Stimulated activated naive CD4-positive, alpha-beta T cell (primary cell): ENCODE results near the gene CRIP1.

Experiments used
- DNase-seq, 6 experiments: peaks; one replicate each; lab custom pipeline; 2025; lab: John Stamatoyannopoulos, UW

CRIP1 gene

DNA sequence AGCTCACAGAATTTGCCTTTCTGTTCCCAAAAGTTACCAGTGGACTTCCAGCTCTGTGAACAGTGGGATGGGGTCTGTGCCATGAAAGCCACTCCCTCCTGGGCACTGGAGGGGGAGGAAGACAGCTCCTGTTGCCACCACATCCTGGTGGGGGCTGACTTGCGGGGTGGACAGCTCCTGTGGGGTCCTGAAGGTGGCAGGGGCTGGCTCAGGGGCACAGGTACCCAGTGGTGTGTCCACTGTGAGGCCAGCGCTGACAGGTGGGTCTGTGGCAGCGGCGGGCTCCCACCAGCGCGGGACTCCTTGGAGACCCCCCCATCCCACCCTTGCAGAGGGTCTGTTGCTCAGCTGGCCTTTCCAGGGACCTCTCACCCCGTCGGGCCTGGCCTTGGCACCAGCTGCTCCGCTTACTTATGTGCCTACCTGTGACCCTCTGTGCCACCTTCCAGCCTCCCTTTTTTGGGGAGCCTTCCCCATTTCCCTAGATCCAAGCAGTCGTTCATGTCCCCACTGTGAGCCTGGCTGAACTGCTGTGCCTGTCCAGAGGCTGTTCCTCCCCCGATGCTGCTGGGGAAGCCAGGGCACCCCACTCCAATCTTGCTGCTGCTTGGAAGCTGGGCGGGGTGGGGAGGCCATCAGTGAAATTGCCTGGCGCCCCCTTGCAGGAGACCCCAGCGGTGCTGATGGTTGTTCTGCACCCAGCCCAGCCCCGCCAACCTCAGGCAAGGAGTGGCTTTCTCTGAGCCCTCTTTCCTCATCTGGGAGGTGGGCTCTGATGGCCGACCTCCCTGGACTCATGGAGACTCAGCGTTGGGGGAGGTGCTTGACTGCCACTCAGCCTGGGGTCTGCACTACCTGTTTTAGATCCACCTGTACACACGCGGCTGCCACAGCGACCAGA, 6.5 kb downstream of the CRIP1 start:
- DNase-seq, result no peak

DNA sequence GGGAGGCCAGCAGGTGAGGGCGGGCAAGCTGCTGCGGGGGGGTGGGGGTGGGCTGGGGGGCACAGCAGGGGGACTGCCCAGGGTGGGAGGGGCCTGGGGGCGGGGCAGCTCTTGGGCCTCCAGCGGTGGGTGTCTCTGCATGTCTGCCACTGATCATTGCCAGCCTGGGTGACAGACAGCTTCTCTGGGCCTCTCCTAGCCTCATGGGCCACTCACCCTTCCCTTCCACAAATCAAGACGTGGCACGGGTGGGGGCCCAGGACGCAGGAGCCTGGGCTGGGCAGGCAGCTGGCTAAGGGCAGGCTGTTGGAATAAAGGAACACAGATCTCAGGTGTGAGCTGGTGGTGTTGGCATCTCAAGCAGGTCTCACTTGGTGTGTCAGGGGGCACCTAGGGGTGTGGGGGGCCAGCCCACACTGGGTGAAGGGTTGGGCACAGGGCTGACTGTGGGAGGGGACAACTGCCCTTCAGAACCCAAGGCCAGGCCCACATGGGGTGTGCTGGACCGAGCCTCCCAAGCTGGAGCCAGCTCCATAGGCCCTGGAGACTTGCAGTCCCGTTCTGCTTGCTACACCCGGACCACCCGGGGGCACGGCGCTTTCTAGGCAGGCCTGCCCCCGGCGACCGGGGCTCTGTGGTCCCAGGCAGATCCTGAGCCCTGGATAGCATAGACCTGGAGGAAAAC, 7.4 kb downstream of the CRIP1 start:
- DNase-seq, result no peak

DNA sequence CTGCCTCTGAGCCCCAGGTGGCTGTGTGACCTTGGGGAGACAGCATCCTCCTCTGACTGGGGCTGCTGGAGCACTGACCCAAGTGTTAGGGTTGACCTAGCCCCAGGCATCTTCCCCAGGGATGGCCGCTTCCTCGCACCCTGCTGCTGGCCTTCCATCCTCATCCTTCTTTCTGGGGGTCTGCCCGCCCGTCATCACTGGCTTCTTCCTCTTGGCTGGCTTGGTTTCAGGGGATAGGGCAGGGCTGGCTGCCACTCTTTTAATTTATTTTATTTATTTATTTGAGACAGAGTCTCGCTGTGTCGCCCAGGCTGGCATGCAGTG, 7.9 kb downstream of the CRIP1 start:
- DNase-seq, result no peak

DNA sequence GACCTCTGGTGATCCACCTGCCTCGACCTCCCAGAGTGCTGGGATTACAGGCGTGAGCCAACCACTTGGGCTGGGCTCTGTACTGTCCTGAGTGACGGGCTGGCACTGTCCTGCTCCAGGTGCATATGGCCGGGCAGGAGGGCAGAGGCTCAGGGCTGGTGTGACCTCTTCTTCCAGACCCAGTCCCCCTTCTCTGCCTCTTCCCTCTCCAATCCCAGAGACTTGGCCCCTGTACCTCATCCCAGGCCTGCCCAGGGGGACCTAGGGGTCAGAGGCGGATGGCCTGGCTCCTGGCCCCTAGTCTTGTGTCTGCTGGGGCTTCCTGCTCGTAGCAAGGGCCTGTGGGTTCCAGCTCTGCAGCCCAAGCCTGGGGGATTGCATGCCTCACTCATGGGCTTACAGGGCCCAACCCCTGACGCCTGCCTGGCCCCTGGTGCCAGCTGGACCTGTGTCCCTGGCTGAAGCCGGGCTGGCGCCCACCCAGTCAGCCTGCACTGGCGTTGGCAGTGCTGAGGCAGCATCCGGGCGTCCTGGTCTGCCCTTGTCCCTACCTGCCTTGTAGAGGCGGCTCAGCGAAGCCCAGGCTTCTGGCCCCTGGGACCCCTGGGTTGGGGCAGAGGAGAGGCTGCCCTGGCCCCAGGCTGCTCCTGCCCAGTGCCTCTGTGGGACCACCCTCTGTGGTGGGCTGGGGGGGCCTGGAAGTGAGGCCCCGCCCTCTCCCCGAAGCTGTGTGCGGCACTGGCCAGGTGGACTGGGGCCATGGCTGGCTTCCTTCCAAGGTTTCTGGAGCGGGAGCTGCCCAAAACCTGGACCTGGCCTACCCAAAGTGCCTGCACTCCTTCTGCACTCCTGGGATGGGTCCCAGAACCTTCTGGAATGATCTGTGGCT, 8.7 kb downstream of the CRIP1 start:
- DNase-seq, result no peak

DNA sequence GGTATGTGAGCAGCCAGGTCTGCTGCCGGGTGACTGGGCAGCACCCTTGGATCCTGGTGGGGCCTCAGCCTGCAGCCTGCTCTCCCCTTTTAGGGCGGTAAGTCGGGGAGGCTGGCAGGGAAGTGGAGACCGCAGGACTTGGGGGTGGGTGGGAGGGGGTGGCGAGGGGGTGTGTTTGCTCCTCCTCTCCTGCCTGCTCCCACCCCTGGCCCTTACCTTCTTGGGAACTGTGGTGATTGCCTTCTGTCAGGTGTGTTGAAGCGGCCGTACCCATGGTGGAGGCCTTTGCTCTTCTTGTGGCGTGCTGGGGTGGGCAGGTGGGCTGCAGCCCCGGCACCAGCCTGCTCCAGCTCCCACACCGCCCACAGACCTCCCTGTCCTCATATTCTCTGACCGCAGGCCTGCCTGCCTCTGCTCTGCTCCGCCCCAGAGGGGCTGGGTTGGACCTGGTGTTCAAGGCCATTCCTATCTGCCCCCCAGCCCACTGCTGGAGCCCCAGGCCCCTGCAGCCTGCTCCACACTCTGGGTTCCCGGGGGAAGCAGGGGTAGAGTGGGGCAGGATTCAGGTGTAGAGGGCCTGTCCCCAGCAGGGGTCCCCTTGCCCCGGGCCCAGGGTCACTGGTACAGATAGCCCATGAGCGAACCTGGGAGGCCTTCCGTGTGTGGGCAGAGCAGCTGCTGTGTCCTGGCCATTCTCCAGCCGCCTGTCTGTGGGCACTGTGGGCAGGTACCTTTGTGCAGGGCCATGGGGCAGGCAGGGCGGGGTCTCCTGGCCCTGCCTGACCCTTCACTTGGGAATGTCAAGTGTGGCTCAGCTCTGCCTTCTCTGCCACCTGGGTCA, 9.5 kb downstream of the CRIP1 start:
- DNase-seq, result no peak

DNA sequence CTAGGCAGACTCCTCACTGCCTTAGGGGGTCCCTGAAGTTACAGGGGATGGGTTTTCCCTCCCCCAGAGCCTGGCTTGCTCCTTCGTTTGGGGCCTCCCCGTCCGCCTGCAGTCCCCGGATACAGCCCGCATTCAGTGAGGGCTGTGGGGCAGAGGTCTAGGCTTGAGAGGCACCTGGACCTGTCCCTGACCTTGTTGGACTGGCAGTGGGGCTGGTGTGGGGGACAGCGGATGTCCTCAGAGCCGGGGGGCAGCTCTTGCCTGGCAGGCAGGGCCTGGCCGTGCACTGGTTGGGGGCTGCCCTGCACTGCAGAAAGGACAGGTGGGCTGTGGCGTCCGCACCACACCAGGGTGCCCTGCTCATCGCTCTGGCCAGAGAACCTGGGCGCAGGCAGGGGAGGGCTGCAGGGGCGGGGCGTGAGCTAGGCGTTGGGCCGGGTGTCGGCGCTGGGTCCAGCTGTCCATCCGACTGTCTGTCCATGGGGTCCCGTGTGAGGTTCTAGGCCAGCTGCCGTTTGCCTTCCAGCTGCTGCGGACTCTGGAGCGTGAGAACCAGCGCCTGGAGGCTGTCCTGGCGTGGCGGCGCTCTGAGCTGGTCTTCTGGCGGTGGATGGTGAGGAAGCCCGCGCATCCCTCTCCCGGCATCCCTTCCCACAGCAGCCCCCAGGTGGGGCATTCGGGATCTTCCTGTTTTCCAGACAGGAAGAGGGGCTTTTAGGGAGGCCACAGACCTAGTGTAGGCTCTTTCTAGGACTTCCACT, 10.3 kb downstream of the CRIP1 start:
- DNase-seq, result no peak

DNA sequence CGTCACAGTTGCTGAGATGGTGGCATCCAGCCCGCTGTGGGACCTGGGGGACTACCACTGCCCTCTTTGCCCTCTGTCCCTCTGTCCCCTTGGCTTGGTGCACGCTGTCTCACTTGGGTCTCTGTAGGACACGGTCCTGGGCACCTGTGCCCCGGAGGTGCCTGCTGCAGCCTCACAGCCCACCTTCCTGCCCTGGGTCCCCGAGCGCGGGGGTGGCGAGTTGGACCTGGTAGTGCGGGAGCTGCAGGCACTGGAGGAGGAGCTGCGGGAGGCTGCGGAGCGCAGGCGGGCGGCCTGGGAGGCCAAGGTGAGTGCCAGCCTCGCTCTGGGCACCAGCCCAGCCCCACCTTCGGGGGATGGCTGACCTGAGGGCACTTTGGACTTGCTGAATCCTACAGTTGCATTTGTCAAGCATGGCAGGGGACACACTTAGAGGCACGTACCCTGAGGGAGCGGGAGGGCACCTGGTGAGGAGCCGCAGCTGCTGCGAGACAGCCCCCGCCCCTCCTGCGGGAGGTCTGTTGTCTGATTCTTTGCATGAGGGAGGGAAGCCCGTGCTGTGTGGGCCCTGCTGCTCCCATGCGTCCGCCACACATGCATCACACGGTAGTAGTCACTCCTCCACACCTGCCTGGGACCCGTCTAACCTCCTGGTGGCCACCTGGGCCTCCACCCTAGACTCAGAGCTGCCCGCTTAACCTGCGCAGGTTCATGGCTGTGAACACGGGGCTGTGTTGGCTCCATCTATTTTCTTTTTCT, 11.2 kb downstream of the CRIP1 start:
- DNase-seq, result no peak

DNA sequence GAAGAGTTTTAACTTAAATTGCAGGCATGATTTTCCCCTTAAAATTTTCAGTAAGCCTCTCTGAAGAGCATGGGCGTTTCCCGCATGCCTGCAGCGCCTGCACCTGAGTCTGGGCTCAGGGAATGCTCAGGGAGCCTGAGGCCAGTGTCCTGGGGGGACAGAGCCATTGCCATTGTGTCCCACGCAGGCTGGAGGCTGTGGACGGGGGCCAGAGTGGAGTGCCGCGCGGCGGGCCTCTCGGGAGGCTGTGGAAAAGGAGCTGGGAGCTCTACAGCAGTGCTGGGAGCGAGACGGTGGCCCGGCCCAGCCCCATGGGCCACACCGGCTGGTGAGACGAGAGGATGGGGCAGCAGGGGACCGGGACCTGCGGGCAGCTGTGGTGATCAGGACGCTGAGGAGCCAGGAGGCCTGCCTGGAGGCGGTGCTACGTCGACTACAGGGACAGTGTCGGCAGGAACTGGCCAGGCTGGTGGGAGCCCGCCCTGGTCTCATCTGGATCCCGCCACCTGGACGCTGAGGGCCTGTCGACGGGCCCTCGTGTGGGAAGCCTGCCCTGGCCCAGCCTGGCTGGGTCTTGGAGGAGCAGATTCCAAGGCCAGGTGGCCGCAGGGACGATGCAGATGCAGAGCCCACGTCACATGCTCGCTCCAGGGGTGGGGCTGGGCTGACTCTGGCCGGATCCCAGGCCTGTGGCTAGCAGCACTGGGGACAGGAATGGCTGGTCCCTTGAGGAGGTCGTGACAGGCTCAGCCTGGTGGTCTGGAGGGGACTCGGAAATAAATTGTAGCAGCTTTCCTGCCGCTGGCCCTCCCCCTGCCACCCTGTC, 12.0 kb downstream of the CRIP1 start:
- no peak for DNase-seq

DNA sequence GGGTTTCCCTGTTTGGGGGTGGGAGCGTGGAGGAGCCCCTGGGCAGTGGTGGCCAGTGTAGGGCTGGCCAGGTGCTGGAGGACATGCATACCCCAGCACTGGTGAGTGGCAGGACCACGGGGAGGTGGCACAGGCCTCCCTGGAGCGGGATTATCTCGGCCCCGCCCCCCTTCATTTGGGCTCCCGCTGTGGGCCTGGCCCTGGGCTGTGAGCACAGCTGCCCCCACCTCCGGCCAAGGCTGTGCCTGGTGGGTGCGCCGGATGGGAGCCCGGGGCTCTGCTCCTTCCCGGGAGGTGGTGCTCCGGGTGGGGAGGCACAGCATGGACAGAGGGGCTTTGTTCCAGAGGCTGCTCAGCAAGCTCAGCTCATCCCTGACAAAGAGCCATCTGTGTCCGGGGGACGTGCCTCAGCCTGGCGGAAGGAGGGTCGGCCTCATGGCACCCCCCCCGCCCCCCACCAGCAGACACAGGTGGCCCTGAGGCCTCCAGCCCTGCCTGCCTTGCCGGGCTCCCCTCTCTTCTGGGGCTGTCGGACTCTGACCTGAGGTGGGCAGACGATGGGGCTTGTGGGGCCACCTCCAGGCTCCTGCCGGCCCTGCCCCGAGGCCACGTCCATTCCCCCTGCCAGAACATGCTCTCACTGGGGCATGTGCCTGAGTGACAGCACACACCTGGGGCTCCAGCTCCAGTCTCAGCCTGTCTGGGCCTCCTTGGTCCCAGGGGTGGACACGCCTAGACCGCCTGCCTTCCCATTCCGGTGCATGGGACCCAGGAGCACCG, 12.8 kb downstream of the CRIP1 start:
- no peak for DNase-seq

DNA sequence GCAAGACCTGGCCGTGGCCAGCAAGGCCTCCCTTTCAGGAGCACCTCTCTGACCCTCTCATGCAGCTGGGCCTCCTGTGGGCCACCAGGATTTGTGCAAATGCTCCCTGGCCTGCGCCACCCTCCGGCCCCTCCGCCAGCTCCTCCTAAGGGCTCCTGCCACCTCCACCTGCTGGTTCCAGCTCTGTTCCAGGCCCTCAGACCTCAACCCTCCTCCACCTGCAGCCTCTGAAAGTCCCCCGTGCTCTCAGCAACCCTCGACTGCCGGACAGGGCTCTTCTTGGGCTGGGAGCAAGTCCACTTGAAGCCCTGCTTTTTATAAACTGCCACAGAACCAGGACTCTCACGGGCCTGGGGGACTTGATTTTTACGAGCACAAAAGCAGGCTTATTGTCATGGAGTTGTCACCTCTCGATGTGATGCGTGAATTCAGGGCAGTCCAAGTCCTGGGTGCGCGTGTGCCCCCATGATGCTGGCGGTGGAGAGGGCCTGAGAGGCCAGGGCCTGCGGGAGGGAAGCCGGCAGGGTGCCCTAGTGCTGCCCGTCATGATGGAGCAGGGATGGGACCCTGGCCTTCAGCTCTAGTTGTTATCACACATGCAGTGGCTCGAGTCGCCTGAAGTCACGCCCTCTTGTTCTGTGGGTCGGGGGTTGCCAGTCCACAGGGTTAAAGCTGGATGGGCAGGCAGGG, 13.5 kb downstream of the CRIP1 start:
- no peak for DNase-seq

DNA sequence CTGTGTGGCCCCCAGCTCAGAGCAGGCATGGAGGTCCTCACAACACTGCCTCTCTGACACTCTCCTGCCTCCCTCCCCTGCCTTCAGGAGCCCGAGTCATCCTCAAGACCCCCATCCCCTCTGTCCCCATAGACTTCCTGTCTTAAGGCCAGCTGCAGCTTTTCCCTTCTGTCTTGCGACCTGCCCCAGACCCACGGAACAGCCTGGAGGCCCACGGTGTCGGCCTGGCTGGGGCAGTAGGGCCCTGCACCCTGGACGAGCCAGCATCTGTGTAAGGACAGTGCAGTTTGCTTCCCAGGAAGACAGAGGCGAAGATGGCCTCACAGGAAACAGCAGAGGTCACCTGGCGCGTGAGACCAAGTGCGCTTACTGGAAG, 14.0 kb downstream of the CRIP1 start:
- no peak for DNase-seq

DNA sequence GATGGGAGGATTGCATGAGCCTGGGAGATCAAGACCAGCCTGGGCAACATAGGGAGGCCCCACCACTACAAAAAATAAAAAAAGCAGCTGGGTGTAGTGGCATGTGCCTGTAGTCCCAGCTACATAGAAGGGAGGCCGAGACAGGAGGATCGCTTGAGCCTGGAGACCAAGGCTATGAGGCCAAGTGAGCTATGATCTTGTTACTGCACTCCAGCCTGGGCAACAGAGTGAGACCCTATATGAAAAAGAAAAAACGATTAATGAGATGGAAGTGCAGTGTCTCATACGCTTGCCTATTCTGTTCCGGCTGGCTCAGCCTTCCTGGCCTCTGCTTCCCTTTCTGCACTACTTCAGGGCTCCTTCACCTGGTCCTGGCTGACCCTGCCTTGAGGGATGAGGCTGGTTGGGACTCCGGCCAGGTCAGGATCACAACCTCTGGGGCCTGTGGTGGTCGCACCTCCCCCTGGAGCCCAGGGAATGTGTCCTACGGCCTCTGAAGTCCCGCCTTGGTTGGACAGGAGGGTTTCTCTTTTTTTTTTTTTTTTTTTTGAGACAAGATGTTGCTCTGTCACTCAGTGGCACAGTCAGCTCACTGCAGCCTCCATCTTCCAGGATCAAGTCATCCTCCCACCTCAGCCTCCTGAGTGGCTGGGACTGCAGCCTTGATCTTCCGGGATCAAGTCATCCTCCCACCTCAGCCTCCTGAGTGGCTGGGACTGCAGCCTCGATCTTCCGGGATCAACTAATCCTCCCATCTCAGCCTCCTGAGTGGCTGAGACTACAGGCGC, 15.0 kb downstream of the CRIP1 start:
- DNase-seq, result no peak

DNA sequence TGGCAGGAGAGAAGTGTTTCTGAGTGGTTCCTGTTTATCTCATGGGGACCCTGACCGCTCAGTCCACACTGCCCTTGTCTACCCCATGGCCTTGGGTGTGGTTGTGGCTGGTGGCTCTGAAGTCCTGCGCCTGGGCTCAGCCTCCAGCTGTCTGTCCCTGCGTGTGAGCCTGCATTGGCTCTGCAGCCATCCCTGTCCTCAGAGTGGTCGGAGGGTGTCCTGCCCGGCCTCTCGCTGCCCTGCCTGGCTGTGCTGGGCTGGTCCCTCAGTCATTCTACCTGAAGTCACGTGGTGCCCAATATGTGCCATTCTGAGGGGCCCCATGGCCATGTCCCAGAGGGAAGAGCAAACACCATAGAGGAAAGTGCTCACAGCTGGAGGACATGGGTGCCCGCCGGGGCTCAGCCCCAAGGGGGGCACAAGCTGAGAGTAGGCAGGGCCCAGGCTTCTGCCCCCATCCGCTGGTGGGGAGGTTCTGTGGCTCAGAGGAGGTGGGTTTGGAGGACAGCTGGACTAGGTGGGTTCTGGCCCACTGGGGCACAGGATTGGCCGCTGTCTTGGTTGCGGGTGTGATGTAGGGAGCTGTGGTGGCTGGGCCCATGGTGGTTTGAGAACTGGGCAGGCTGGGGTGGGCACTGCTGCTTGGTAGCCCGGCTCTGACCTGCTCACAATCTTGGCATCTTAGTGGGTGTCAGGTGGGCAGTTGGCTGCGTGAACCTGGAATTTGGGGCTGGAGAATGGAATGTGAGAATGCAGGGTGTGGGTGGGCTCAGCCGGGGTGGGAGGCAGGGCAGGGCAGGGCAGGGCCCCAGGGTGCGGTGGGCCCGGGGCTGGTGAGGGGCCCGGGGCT, 16.0 kb downstream of the CRIP1 start:
- DNase-seq, result no peak

DNA sequence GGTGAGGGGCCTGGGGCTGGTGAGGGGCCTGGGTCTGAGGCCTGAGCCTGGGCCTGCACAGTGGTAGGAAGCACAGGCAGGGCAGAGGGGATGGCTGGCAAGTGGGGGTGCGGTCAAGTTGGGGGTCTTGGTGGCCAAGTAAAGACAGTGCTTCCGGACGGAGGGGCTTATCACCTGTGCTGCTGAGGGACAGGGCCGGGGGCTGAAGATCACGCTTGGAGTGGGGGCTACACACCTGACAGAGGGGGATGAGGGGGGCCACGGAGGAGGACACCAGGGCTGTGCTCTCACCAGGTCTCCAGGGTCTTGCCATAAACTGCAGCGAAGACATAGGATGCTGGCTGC, 16.6 kb downstream of the CRIP1 start:
- no peak for DNase-seq

DNA sequence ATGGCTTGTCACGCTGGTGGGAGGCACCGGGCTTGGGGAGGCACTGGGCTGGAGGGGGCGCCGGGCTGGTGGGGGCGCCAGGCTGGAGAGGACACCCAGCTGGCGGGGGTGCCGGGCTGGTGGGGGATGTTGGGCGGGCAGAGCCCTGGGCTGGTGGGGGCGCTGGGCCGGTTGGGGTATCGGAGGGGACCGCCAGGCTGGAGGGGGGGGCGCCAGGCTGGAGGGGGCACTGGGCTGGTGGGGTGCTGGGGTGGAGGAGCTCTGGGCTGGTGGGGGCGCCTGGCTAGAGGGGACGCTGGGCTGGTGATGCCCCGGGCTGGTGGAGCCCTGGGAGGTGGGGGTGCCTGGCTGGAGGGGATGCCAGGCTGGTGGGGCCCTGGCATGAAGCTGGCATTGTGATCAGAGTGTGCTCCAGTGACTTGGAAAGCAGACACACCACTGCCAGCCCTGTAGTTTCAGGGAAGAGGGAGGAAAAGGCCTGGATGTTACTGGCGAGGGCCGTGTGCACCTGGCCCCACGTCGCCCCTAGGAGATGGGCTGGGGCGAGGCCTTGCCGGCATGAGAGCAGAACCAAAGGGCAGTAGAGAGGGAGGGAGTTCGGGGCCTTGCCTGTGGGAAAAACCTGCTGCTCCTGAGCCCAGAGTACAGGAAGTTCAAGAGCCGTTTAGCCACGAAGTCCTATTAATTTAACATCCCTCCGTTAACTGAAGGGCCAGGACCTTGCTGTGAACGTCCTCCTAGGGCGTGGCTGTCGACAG, 17.4 kb downstream of the CRIP1 start:
- no peak for DNase-seq

DNA sequence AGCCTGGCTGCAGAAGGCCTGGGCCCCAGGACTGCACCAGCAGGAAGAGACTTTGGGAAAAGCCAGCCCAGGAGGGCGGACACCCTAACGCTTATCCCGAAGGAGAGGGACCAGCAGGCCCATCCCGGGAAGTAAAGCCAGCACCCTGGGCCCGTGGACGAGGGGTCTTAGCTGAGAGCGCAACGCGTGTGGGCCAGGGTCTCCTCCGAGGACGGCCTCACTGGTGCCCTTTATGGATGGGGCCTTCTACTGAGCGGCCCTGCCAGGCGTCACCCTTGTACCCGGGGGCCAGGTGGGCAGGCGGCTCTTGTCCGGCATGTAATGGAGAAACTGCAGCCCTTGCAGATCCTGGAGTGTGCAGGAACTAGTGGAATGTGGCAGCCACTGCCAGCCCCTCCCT, 18.4 kb downstream of the CRIP1 start:
- no peak for DNase-seq
